HG02970 (cell line): ENCODE results near the gene RTCA.

Source experiments
- ATAC-seq: cut with Tn5 transposase; IDR thresholded peaks from one replicate; pipeline ENCODE4 v1.9.1; 2021; ENCODE audit warnings: mild to moderate bottlenecking, moderate library complexity, moderate number of reproducible peaks; ENCODE audit not compliant: unreplicated experiment, low FRiP score

The RTCA gene

GRCh38 chr1:100340494-100340893, 74.5 kb downstream of the RTCA start:
- ATAC-seq, result no peak

GRCh38 chr1:100342348-100342747, 76.3 kb downstream of the RTCA start:
- no peak for ATAC-seq
